A549 (cell line): Measurements from ENCODE around the gene PIP5K1B. TPM values are rescaled to one million over a fixed set of nuclear protein-coding genes. Genes with fewer than 3 reads are reported as not detected.

Experiments
- ATAC-seq, 2 experiments: fragments of 200-7000 bp in 1 of 2; fragments of >200 bp in 1 of 2; cut with Nextera tagmentation in 1 of 2; cut with Tn5 transposase in 1 of 2; 3 replicates each; pipeline versions ENCODE4 v1.8.0 to v1.9.1; 2018 to 2020; ENCODE audit warnings: mild to moderate bottlenecking in 1 of 2, moderate library complexity in 1 of 2
- CTCF ChIA-PET: fragments of 300-600 bp; sonication (Branson Sonifier 250); formaldehyde crosslinking; extraction: SDS; loops from one replicate; lab custom pipeline; 2021; ENCODE audit warnings: antibody characterized with exemption, inconsistent platforms; lab: Yijun Ruan, JAX
- POLR2A ChIA-PET: fragments of 350-600 bp; formaldehyde crosslinking; extraction: SDS; loops from one replicate; lab custom pipeline; 2021; ENCODE audit warnings: antibody characterized with exemption, inconsistent platforms; lab: Yijun Ruan, JAX
- DNase-seq, 2 experiments: peaks; one replicate each; pipeline versions ENCODE4 v3.0.0 to v3.0.0-alpha.2; 2011 to 2016; ENCODE audit warnings: low read depth in 1 of 2, low spot score in 1 of 2
- FAIRE-seq: peaks from 2 replicates; lab custom pipeline; 2011; peaks lifted over from hg19 to GRCh38; lab: Jason Lieb, UNC
- H3K27ac ChIP-seq, 2 experiments: fragments of >200 bp; sonication (Bioruptor Twin); formaldehyde crosslinking; 3 replicates each; pipeline ENCODE4 v1.5.1; 2016 to 2017
- H3K4me1 ChIP-seq: fragments of >200 bp; sonication (Bioruptor Twin); formaldehyde crosslinking; 3 replicates; pipeline ENCODE4 v1.6.1; 2016
- H3K4me2 ChIP-seq: fragments of >200 bp; sonication (Bioruptor Twin); formaldehyde crosslinking; 3 replicates; pipeline ENCODE4 v1.6.1; 2016
- H3K4me3 ChIP-seq: fragments of >200 bp; sonication (Bioruptor Twin); formaldehyde crosslinking; 3 replicates; pipeline ENCODE4 v1.5.1; 2016
- H3K9me3 ChIP-seq: fragments of >200 bp; sonication (Bioruptor Twin); formaldehyde crosslinking; 3 replicates; pipeline ENCODE4 v1.6.1; 2016
- BHLHE40 ChIP-seq: IDR thresholded peaks from 2 replicates; pipeline ENCODE4 v1.6.1; 2012; ENCODE audit warnings: low read depth, low read length, inconsistent platforms
- CBX2 ChIP-seq: fragments of 200-600 bp; sonication (generic); IDR thresholded peaks from 2 replicates; pipeline ENCODE4 v1.6.1; 2016; ENCODE audit warnings: low read depth, mild to moderate bottlenecking, borderline replicate concordance
- EHF ChIP-seq: fragments of 250-450 bp; sonication (Bioruptor Pico); IDR thresholded peaks from 2 replicates; pipeline ENCODE4 v1.5.0; 2020; ENCODE audit warnings: mild to moderate bottlenecking
- EHMT2 ChIP-seq: fragments of 200-600 bp; sonication (generic); IDR thresholded peaks from 2 replicates; pipeline ENCODE4 v1.6.1; 2016; ENCODE audit warnings: antibody characterized with exemption, low read depth, mild to moderate bottlenecking, moderate library complexity
- EP300 ChIP-seq, 2 experiments: fragments of >200 bp; sonication (Bioruptor Twin); formaldehyde crosslinking; IDR thresholded peaks; 2 replicates in 1 of 2; 3 replicates in 1 of 2; pipeline ENCODE4 v1.6.1; 2016 to 2017
- FOSB ChIP-seq: fragments of 250-450 bp; sonication (Bioruptor Pico); IDR thresholded peaks from 2 replicates; pipeline ENCODE4 v1.5.0; 2020; ENCODE audit warnings: mild to moderate bottlenecking, moderate library complexity
- FOSL2 ChIP-seq, 2 experiments: fragments of 450-650 bp in 1 of 2; fragments of >200 bp in 1 of 2; sonication (Bioruptor Twin) in 1 of 2; formaldehyde crosslinking; IDR thresholded peaks; 2 replicates each; pipeline versions ENCODE4 v1.5.0 to v1.6.1; 2016 to 2020; ENCODE audit warnings: mild to moderate bottlenecking in 1 of 2, moderate library complexity in 1 of 2
- HEYL ChIP-seq: fragments of 250-450 bp; sonication (Bioruptor Pico); IDR thresholded peaks from 2 replicates; pipeline ENCODE4 v1.8.0; 2021; ENCODE audit warnings: mild to moderate bottlenecking, moderate library complexity
- HOXB13 ChIP-seq: fragments of 250-450 bp; sonication (Bioruptor Pico); IDR thresholded peaks from 2 replicates; pipeline ENCODE4 v1.5.0; 2020; ENCODE audit warnings: low read depth, mild to moderate bottlenecking, moderate library complexity
- KDM5A ChIP-seq: fragments of 200-600 bp; sonication (generic); IDR thresholded peaks from 2 replicates; pipeline ENCODE4 v1.6.1; 2016; ENCODE audit warnings: antibody characterized with exemption, mild to moderate bottlenecking
- MYC ChIP-seq: IDR thresholded peaks from 2 replicates; pipeline ENCODE4 v1.6.1; 2012; ENCODE audit warnings: mild to moderate bottlenecking, inconsistent platforms, low read length, improper control_type of control experiment, borderline replicate concordance
- NPAS2 ChIP-seq: fragments of 250-450 bp; sonication (Bioruptor Pico); IDR thresholded peaks from 2 replicates; pipeline ENCODE4 v1.8.0; 2022; ENCODE audit warnings: mild to moderate bottlenecking, moderate library complexity, borderline replicate concordance
- POLR2A ChIP-seq: IDR thresholded peaks from 2 replicates; pipeline ENCODE4 v1.6.1; 2012; ENCODE audit warnings: mild to moderate bottlenecking, low read length
- RAD21 ChIP-seq, 2 experiments: fragments of >200 bp in 1 of 2; sonication (Bioruptor Twin) in 1 of 2; formaldehyde crosslinking in 1 of 2; IDR thresholded peaks in 1 of 2; conservative IDR thresholded peaks in 1 of 2; 2 replicates in 1 of 2; 3 replicates in 1 of 2; pipeline ENCODE4 v1.6.1; 2012 to 2018; ENCODE audit warnings: inconsistent platforms in 1 of 2
- RNF2 ChIP-seq: fragments of 200-600 bp; sonication (generic); IDR thresholded peaks from 2 replicates; pipeline ENCODE4 v1.6.1; 2016; ENCODE audit warnings: low read depth, mild to moderate bottlenecking, antibody characterized with exemption, moderate library complexity, borderline replicate concordance
- SMC3 ChIP-seq: fragments of >200 bp; sonication (Bioruptor Twin); formaldehyde crosslinking; IDR thresholded peaks from 3 replicates; pipeline ENCODE4 v1.6.1; 2018; ENCODE audit warnings: inconsistent platforms
- TFCP2L1 ChIP-seq: fragments of 250-450 bp; sonication (Bioruptor Pico); IDR thresholded peaks from 2 replicates; pipeline ENCODE4 v1.5.0; 2021; ENCODE audit warnings: mild to moderate bottlenecking
- TP53 ChIP-seq: fragments of 250-450 bp; sonication (Bioruptor Pico); IDR thresholded peaks from 2 replicates; pipeline ENCODE4 v1.5.0; 2021; ENCODE audit warnings: mild to moderate bottlenecking, moderate library complexity
- WGBS: methylation state at CpG from one replicate; pipeline ENCODE4 v1.1.6; 2017; ENCODE audit errors: missing lambda C conversion rate; 5-methylcytosine and 5-hydroxymethylcytosine counted together
- polyA plus RNA-seq, 4 experiments: library from polyadenylated mRNA; depleted of rRNA in 3 of 4; stranded (reverse); fragments of >200 nt; fragmentation: RNase III in 1 of 4; extraction: RNeasy Plus Mini Kit Qiagen cat#74134 plus additional on column Dnase treatment in 1 of 4; gene quantifications; 2 replicates in 3 of 4; 3 replicates in 1 of 4; pipeline ENCODE4 v1.2.3, GENCODE V29; 2011 to 2017
- TF ChIP-seq, protein P1 (sequence below): fragments of >200 bp; sonication (Bioruptor Twin); formaldehyde crosslinking; IDR thresholded peaks from 3 replicates; pipeline ENCODE4 v1.5.1; 2016
- TF ChIP-seq, protein P2 (sequence below): IDR thresholded peaks from 2 replicates; pipeline ENCODE4 v1.6.1; 2012; ENCODE audit warnings: low read depth, borderline replicate concordance

PIP5K1B gene
- polyA plus RNA-seq, 2 of the 4 experiments (the other 2 are of a cell fraction) = not detected

DNA sequence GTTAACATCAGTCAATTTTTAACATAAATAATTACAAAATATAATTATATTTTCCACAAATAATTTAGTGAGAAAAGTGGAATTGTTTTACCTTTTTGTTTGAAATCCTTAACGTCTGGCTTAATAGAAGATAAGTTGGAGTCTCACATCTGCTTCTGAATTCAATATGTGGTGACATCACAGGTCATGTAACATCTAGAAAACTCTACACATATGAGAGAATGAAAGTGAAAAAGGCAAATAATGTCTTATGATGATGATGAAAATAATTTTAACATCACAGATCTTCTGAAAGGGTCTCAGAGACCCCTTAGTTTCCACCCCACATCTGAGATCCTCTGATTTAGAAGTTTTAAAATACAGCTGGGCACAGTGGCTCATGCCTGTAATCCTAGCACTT, 227.4 kb downstream of the PIP5K1B start:
- ChIA-PET POLR2A (no interaction called here), CTCF (no interaction called here)
- no peak overlapping the region for H3K27ac ChIP-seq
- 9% methylated on average over 1 of the region's 1 CpG for WGBS
- FAIRE-seq (no peak), ATAC-seq (no peak), DNase-seq (no peak)
- no peaks in the 10 kb centered on the region for H3K9me3 ChIP-seq
- H3K4me2 ChIP-seq = no peak overlapping the region
- no peaks in the 10 kb centered on the region for H3K4me1 ChIP-seq
- no peak for TF ChIP-seq BHLHE40
- no peak for TF ChIP-seq FOSB (CRISPR knock-in tag)
- no peak for TF ChIP-seq POLR2A
- no peak overlapping the region for H3K4me3 ChIP-seq

DNA sequence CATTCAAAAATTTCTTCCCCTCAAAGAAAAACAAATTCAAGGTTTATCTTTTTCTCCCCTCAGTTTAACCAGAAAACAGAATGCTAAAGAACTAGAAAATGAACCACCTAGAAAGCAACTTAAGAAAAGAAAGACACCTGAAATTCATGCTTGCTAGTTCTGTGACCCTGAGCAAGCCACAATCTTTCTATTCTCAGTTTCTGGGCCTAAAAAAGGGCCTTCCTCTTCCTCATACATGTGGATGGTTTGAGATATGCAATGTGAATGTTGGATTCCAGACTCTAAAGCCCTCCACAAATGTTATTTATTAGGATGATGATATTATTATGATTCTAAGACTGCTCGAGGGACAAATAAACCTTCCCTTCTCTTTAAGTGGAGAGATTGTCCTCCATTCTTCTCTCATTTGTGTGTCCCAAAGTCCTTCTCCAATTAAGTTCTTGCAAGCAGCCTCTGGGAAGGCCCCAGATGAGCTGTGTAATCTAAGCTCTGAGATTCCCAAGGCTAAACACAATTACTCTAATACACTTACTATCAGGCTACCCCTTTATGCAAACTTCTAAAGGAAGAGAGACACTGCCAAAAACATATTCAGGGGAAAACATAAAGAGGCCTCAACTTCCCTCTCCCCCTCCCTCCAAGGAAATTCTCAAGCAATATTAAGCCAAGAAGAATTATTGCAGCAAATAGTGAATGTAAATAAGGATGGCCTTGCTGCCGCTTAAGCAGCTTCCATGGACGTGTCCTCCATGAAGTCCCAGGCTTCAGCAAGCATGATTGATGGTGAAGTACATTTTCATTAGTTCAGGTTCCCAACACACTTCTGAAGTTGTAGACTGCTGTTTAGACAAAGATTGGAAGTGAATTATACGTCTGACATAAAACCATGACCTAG, 228.6 kb downstream of the PIP5K1B start:
- H3K27ac ChIP-seq = no peak overlapping the region
- no peak overlapping the region for H3K4me3 ChIP-seq
- FAIRE-seq = no peak
- no peak overlapping the region for H3K4me2 ChIP-seq
- POLR2A ChIA-PET = no interaction called here
- H3K4me1 ChIP-seq = no peaks in the 10 kb centered on the region
- DNase-seq = no peak
- TF ChIP-seq EHF (no peak), TFCP2L1 (CRISPR knock-in tag) (no peak), EP300 (IDR thresholded peaks at IDR 0.05) (no peak), HOXB13 (no peak), FOSL2 (IDR thresholded peaks at IDR 0.05) (no peak), FOSL2 (CRISPR knock-in tag; IDR thresholded peaks at IDR 0.05) (no peak), FOSB (CRISPR knock-in tag) (no peak), HEYL (CRISPR knock-in tag) (no peak), MYC (no peak), KDM5A (no peak), TP53 (CRISPR knock-in tag) (no peak), RNF2 (no peak), NPAS2 (no peak)
- TF ChIP-seq, protein P1, sequence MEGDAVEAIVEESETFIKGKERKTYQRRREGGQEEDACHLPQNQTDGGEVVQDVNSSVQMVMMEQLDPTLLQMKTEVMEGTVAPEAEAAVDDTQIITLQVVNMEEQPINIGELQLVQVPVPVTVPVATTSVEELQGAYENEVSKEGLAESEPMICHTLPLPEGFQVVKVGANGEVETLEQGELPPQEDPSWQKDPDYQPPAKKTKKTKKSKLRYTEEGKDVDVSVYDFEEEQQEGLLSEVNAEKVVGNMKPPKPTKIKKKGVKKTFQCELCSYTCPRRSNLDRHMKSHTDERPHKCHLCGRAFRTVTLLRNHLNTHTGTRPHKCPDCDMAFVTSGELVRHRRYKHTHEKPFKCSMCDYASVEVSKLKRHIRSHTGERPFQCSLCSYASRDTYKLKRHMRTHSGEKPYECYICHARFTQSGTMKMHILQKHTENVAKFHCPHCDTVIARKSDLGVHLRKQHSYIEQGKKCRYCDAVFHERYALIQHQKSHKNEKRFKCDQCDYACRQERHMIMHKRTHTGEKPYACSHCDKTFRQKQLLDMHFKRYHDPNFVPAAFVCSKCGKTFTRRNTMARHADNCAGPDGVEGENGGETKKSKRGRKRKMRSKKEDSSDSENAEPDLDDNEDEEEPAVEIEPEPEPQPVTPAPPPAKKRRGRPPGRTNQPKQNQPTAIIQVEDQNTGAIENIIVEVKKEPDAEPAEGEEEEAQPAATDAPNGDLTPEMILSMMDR = no peak
- TF ChIP-seq, all 56 proteins: peak for 0
- 27% methylated on average over 4 of the region's 4 CpGs for WGBS
- no peak for ATAC-seq
- CTCF ChIA-PET = no interaction called here
- no peaks in the 10 kb centered on the region for H3K9me3 ChIP-seq

DNA sequence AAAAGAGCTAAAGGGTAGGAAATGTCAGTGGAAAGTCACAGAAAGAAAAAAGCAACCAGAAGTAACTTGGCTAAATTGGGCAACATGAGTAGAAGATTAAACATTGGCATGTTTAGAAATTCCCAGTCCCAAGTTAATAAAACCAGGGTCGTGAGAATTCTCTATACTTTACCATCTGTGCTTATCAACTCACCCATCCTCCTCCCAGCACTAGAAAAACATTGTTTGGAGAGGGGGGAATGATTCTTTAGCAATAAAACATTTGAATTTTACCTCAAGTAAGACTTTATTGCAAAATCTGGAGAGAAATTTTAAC, 229.2 kb downstream of the PIP5K1B start:
- no peak overlapping the region for H3K4me3 ChIP-seq
- H3K4me1 ChIP-seq = no peaks in the 10 kb centered on the region
- ChIA-PET POLR2A (no interaction called here), CTCF (no interaction called here)
- 9% methylated on average over 1 of the region's 1 CpG for WGBS
- no peak overlapping the region for H3K27ac ChIP-seq
- FAIRE-seq (no peak), ATAC-seq (no peak), DNase-seq (no peak)
- no peaks in the 10 kb centered on the region for H3K9me3 ChIP-seq
- no peak for TF ChIP-seq RAD21 (conservative IDR thresholded peaks at IDR 0.05 in 1 of 2, IDR thresholded peaks at IDR 0.05 in 1 of 2)
- TF ChIP-seq, protein P2, sequence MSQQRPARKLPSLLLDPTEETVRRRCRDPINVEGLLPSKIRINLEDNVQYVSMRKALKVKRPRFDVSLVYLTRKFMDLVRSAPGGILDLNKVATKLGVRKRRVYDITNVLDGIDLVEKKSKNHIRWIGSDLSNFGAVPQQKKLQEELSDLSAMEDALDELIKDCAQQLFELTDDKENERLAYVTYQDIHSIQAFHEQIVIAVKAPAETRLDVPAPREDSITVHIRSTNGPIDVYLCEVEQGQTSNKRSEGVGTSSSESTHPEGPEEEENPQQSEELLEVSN = no peak
- TF ChIP-seq, protein P1 = no peak
- no peak for TF ChIP-seq CBX2
- no peak for TF ChIP-seq EP300 (IDR thresholded peaks at IDR 0.05)
- no peak for TF ChIP-seq EHMT2
- TF ChIP-seq SMC3 = no peak
- no peak overlapping the region for H3K4me2 ChIP-seq
